NCI-H2227 (cell line): ENCODE measurements around the gene ATAD3C.
"Not testable (repeated sequence)": the region's sequence is repeated elsewhere in the genome, so short reads cannot be mapped to it uniquely, and the experiment has no call there.

Experiments used
- DNase-seq: peaks from one replicate; lab custom pipeline; 2025; ENCODE audit not compliant: unreplicated experiment; lab: John Stamatoyannopoulos, UW

ATAD3C gene

GRCh38 chr1:1440262-1441001 is 9.1 kb upstream of the ATAD3C start:
- no peak for DNase-seq

DNA sequence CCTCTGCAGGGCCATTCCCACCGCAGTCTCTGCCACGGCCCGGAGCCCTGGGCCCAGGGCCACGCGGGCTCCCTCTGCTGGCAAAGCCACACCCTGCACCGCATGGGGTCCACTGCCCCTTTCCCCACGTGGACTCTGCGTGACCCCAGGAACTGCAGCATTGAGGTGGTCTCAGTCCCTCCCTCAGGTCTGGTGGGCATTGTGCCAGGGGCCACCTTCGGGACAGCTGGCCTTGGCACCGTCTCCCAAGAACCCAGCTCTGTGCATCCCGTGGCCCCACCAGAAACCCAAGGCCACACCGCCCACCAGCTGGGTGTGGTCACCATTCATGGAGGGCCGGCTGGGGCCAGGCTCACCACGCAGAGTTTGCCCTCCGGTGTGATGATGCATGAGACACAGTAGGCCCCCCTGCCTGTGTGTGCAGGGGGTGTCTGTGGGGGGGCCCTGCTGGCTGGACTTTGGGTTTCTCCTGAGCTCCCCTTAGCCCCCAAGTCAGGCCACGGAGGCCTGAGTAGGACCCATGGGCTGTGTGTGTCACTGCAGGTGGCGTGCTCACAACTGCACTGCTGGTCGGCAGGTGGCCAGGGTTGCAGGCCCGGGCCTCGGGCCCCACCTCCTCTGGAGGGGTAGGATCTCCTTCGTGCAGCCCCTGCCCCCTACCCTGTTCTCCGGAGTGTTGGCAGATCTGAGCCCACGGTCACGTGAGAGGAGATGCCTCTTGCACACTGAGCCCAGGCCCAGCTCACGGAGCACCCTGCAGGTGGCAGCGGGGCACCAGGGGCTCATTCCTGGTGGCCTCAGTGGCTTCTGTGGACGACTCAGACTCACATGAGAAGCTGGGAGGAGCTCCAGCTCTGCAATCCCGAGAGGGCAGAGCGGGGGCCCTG is 8.2 kb upstream of the ATAD3C start:
- DNase-seq: no peak

- DNase-seq: no peak
Measured at GRCh38 chr1:1442069-1442770, 7.3 kb upstream of the ATAD3C start.

DNA sequence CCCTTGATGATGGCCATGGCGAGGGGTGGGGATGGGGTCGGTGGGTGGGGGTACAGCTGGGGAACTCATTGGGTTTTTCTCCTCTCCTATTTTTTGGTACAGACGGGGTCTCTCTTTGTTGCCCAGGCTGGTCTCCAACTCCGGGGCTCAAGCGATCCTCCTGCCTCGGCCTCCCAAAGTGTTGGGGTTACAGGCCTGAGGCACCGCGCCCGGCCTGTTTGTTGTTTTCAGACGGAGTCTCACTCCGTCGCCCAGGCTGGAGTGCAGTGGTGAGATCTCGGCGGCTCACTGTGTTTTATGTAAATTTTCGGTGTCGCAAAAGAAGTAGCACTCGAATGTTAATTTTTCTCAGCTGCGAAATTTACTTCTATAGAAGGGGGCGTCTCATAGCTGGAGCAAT is 2.9 kb upstream of the ATAD3C start:
- not testable (repeated sequence) for DNase-seq

DNA sequence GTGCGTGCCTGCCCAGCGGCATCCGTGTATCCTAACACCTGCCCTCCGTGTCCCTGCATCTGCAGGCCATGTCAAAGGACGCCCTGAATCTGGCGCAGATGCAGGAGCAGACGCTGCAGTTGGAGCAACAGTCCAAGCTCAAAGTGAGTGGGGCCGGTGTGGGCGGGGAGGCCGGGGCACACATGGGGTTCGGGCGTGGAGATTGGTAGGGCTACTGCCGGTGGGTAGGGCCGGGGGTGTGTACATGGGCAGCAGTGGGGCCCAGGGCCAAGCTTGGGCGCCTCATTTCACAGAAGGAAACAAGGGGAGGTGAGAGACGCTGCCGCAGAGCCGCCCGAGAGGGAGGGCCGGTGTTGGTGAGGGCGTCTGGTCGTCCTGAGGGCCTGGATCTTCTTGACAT is 1.1 kb downstream of the ATAD3C start:
- not testable (repeated sequence) for DNase-seq

GRCh38 chr1:1451696-1452364 is 2.3 kb downstream of the ATAD3C start:
- no peak for DNase-seq

GRCh38 chr1:1452365-1452739 is 2.9 kb downstream of the ATAD3C start:
- not testable (repeated sequence) for DNase-seq

DNA sequence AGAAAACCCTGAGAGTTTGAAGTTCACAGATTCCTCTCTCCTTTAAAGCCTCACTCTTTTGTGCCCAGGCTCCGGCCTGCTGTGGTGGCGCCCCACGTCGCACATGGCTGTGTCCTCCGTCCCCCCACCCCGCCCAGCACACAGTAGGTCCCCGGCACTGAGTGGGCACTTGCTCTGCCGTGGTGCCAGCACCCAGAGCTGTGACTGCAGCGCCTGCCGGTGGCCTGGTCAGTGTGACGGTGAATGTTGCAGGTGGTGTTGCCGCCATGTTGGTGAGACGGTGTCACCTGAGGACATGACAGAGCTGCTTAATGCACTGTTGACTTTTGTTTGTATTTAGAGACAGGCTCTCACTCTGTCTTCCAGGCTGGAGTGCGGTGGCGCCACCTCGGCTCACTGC is 3.4 kb downstream of the ATAD3C start:
- no peak for DNase-seq

DNA sequence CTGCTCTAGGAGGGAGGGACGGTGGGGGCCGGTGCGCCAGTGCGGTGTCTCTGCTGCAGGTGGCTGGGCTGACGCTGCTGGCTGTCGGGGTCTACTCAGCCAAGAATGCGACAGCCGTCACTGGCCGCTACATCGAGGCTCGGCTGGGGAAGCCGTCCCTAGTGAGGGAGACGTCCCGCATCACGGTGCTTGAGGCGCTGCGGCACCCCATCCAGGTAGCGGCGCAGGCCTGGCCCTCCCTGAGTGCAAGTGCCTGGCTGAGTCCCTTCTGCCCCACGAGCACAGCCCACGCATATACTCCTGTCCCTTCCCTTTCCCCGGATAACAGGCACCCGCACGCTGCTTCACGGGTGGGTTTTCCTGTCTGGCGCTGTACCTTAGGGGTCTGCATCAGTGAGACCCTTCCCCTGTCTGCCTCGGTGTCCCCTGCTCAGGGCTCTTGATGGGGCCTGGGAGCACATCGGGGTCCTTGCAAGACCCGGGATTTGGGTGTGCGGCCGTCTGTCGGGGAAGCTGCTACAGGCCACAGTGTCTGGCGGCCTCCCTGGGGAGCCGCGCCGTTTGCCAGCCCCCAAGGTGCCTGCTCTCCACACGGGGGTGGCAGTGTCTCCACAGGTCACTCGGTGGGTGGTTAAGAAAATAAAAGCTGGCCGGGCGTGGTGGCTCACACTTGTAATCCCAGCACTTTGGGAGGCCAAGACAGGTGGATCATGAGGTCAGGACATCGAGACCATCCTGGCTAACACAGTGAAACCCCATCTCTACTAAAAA is 5.0 kb downstream of the ATAD3C start:
- DNase-seq: not testable (repeated sequence)

- no peak for DNase-seq
Measured at GRCh38 chr1:1455366-1455884, 5.9 kb downstream of the ATAD3C start.

DNA sequence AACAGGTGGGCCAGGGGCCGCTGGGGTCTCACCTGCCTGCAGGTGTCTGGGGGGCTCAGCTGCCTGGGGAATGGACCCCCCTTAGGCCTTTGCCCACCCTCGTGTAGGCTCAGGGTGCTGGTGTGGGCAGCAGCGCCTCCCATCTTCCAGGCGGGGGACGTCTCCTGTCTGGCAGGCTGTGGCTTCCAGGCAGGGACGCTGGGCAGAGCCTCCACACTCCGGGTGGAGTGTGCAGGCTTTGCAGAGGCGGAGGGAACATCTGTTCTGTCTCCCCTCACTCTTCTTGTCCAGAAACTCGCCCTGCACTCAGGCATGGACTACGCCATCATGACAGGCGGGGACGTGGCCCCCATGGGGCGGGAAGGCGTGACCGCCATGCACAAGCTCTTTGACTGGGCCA is 6.4 kb downstream of the ATAD3C start:
- not testable (repeated sequence) for DNase-seq

GRCh38 chr1:1456683-1457255 is 7.3 kb downstream of the ATAD3C start:
- DNase-seq: not testable (repeated sequence)

DNA sequence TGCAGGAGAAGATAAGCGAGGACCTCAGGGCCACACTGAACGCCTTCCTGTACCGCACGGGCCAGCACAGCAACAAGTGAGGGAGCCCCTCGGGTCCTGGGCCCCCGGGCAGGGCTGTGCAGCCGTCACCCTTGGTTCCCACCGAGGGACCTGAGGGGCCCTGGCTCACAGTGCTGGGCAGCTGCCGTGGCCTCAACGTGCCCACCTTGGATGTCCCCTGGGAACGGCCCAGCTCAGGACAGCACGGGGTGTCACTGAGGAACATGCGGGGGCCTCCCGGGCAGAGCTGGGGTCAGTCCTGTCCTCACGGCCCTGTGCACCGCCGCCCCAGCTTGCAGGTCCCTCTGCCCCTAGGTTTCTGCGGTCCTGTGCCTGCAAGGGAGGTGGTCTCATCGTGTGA is 9.7 kb downstream of the ATAD3C start:
- not testable (repeated sequence) for DNase-seq

GRCh38 chr1:1459711-1460110 is 10.2 kb downstream of the ATAD3C start:
- not testable (repeated sequence) for DNase-seq

- no peak for DNase-seq
Measured at GRCh38 chr1:1460540-1461130, 11.1 kb downstream of the ATAD3C start.

DNA sequence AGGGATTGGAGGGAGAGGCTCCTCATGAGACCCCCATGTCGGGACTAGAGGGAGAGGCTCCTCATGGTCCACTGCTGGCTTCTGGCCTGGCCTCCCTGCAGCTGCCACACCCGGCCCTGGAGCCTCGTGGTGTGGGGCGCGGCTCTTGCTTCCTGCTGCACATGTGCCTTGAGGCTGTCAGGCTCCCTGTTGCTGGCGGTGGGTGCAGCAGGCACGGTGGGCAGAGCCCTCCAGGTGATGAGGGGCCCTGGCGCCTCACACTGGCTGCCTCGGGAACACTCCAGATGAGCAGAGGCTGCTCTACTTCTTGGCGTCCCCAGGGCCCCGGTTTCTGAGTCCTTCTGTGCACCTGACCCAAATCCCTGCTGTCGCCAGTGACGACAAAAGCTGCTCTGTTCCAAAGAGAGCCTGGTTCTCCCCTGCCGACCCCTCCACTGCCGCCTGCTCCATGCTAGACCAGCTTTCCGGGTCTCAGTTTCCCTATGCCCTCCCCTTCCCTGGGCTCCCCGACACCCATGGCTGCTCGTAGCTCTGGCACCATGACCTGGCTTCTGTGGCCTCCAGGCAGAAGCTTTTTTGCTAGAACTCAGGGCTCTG is 12.3 kb downstream of the ATAD3C start:
- no peak for DNase-seq

DNA sequence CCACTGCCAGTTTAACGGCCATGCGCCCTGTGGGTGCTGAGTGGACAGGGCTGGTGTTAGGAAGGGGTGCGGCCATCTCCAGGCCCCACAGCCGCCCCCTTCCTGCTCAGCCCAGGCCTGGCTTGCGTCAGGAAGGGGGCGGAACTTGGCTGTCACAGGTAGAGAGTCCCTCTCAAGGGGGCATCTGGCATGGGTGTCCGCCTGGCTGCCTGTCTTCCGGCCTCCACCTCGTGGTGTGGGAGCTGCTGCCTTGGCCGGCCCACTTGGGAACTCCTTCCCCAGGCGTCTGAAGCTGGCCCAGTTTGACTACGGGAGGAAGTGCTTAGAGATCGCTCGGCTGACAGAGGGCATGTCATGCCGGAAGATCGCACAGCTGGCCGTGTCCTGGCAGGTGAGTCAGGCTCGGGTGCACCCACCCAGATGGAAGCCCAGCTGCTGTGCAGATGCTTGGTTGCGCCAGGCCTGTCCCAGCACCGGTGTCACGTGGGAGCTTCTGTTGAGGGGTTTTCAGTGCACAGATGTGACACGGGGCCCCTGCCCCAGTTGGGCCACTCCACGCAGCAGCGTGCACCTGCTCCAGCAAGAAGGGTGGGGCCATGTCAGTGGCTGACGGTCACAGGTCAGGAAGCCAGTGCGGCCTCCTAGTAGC is 13.0 kb downstream of the ATAD3C start:
- no peak for DNase-seq

- DNase-seq: no peak
Measured at GRCh38 chr1:1463312-1463711, 13.8 kb downstream of the ATAD3C start.
